HG02981 (cell line): ENCODE data around the gene AFG1L.
"Not testable (repeated sequence)": the region's sequence is repeated elsewhere in the genome, so short reads cannot be mapped to it uniquely, and the experiment has no call there.

Experiments
- ATAC-seq: cut with Tn5 transposase; IDR thresholded peaks from one replicate; pipeline ENCODE4 v1.9.1; 2021; ENCODE audit warnings: mild to moderate bottlenecking, moderate library complexity; ENCODE audit not compliant: unreplicated experiment

Gene AFG1L

GRCh38 chr6:108449717-108450116 lies 154.9 kb downstream of the AFG1L start:
- not testable (repeated sequence) for ATAC-seq

GRCh38 chr6:108451816-108452215 lies 157.0 kb downstream of the AFG1L start:
- no peak for ATAC-seq

DNA sequence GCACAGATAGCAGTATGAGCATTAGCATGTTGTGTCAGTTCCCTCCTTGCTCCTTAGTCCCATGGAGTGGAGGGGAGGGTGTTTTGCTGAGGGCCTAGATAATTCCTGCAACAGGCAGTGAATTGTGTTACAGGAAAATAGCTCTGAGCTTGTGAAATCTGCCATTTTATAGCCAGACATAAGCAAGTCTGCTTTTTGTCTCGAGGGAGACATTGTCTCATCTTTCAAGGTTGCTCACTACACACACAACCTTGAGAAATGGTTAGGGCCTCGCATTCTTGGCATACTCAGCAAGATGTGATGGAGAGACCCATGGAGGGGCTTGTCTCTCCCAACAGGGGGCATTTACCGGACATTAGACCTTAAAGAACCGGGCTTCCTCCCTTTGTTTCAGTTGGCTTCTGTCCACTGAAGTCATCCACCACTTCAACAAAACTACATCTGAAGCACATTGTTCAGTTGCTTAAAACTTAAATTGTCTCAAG lies 157.9 kb downstream of the AFG1L start:
- ATAC-seq: no peak

DNA sequence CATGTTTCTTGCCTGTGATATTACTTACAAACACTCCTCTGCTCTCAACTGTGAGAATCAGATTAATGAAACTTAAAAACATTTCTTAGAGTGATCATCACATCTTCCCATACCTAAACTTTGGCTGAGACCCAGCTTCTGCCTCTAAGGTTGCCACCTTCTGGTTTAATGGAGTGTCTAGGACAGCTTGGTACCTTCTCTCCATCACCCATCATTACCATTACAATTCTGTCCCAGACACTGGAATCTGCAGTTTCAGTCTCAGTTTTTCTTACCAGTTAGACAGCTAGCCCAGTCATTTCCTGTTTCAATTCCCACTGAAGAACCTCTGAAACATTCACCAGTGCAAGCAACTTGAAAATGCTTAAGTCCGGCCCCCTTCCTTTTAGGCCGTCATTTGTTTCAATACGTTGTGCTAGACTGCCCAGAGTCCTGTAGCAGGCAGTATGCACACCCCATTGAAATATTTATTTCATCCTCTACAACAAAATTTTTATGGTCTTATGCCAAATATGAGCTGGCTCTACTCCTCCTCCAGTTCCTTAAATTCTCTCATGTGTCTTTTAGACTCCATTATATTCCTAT lies 158.8 kb downstream of the AFG1L start:
- no peak for ATAC-seq

DNA sequence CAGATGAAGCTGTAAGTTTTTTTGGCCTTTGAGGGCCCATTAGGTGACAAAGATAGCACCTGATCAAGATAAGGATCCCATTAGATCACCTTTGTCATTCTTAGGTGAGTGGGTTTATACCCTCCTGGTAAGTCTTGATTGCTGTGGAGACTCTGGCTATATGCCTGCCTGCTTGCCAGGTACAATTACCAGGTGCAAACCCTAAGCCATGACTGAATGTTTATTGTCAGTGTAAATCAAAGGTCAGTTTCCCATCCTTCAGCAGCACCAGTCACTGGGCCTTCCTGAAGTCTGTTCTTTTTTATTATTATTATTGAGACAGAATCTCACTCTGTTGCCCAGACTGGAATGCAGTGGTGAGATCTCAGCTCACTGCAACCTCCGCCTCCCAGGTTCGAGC lies 159.5 kb downstream of the AFG1L start:
- ATAC-seq: no peak

GRCh38 chr6:108455688-108456087 lies 160.8 kb downstream of the AFG1L start:
- no peak for ATAC-seq

- ATAC-seq: no peak
Observed at GRCh38 chr6:108463784-108464183, 168.9 kb downstream of the AFG1L start.

- ATAC-seq: no peak
Observed at GRCh38 chr6:108464418-108465097, 169.7 kb downstream of the AFG1L start.

GRCh38 chr6:108465098-108465495 lies 170.2 kb downstream of the AFG1L start:
- no peak for ATAC-seq

DNA sequence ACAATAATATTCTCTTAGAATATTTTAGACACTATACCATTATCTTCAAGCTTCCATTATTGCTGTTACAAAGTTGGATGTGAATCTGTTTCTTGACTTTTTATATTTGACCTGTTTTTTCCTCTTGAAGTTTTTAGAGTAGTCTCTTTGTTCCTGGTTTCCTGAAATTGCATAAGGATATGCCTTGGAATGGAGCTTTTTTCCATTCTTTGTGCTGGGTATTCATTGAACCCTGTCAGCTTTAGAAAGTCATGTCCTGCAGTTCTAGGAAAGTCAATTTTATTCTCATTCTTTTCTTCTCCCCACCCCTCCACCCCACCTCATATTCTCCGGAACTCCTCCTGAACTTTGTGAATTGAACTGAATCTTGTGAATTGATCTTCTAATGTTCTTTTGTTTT lies 173.5 kb downstream of the AFG1L start:
- no peak for ATAC-seq

DNA sequence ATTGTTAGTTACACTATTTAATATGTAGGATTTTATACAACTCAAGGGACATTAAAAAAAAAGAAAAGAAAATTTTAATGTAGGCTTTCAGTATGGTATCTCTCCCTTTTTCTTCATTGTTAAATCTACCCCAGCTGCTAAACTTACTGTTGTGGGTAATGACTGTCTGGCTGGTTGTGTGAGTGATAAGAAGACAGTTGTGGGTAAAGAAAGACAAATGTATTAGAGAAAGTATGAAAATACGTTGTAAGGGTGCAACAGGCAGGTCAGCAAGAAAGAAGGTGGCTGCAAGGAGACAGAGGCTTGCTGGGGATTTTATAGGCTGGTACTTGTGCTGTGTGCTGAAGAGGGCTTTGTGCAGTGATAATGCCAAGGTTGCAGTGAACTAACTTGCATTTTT lies 174.5 kb downstream of the AFG1L start:
- no peak for ATAC-seq

GRCh38 chr6:108473197-108473596 lies 178.3 kb downstream of the AFG1L start:
- ATAC-seq: no peak

DNA sequence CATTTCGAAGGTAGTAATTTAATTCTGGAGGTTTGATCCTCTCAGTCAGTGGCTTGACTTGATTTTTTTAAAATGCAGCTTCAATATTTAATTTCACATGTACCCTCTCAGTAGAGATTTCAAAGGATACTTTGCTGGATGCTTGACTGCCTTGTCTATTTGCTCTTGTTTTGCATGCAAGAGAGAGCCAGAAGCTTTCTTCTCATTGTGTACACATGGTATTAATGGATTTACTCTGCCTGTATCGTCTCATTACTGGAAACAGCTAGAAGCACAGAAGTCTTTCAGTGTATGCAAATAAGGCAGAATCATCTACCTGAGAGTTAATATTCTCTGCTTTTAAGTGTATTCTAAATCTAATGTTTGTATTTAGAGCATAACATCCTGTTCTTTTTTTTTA lies 181.5 kb downstream of the AFG1L start:
- no peak for ATAC-seq

GRCh38 chr6:108476847-108477430 lies 182.1 kb downstream of the AFG1L start:
- ATAC-seq: no peak

GRCh38 chr6:108482559-108482958 lies 187.7 kb downstream of the AFG1L start:
- ATAC-seq: no peak

- no peak for ATAC-seq
Observed at GRCh38 chr6:108484016-108484415, 189.2 kb downstream of the AFG1L start.

- ATAC-seq: no peak
Observed at GRCh38 chr6:108489699-108490098, 194.8 kb downstream of the AFG1L start.

GRCh38 chr6:108492131-108492766 lies 197.4 kb downstream of the AFG1L start:
- ATAC-seq: no peak

DNA sequence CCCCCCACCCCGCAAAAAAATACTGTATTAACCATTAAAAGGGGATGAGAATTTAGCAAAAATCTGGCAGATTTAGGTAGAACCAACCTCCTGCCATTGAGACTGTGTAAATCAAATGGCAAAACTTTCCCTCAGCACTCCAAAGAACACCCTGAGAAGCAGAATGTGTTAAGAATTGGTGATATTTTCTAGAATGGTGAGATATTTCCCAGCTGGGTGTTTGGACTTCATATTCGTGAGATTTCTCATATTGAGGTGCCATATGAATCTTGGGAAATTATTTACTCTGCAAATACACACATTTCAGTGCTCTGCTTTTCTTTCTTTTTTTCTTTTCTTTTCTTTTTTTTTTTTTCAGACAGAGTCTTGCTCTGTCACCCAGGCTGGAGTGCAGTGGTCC lies 199.6 kb downstream of the AFG1L start:
- ATAC-seq: no peak

DNA sequence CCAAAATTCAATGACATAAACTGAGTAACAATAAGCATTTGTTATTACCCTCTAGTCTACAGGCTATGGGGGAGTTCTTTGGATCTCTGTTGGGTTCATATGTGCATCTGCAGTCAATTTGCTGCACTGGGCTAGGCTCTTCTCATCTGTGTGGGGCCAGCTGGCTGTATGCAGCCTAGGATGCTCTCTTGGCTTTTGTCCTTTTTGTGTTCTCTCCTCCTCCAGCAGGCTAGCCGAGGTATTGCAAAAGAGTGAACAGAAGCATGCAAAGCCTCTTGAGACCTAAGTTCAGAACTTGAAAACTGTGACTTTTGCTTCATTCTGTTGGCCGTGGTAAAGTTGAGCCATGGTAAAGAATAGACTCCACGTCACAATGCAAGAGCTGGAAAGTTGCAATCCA lies 203.0 kb downstream of the AFG1L start:
- ATAC-seq: no peak

GRCh38 chr6:108501559-108501958 lies 206.7 kb downstream of the AFG1L start:
- ATAC-seq: no peak

- ATAC-seq: no peak
Observed at GRCh38 chr6:108502832-108503231, 208.0 kb downstream of the AFG1L start.
